GM19240 (cell line): ENCODE results near the gene NEMF.
"Not testable (repeated sequence)": the region's sequence is repeated elsewhere in the genome, so short reads cannot be mapped to it uniquely, and the experiment has no call there.

ENCODE experiments used
- DNase-seq: peaks from one replicate; pipeline ENCODE4 v3.0.0; 2011; ENCODE audit warnings: low spot score; ENCODE audit not compliant: insufficient read length

Gene NEMF

GRCh38 chr14:49849213-49849847, 3.3 kb downstream of the NEMF start:
- no peak for DNase-seq

GRCh38 chr14:49828640-49829039, 23.9 kb downstream of the NEMF start:
- DNase-seq = no peak

- no peak for DNase-seq
Measured at GRCh38 chr14:49820176-49820575, 32.4 kb downstream of the NEMF start.

GRCh38 chr14:49816844-49817243, 35.7 kb downstream of the NEMF start:
- DNase-seq = no peak

- not testable (repeated sequence) for DNase-seq
Measured at GRCh38 chr14:49816118-49816517, 36.5 kb downstream of the NEMF start.

GRCh38 chr14:49808780-49809179, 43.8 kb downstream of the NEMF start:
- no peak for DNase-seq

GRCh38 chr14:49796025-49796424, 56.6 kb downstream of the NEMF start:
- no peak for DNase-seq

GRCh38 chr14:49792618-49793017, 60.0 kb downstream of the NEMF start:
- DNase-seq = no peak

GRCh38 chr14:49786315-49786714, 66.3 kb downstream of the NEMF start:
- DNase-seq = no peak

- no peak for DNase-seq
Measured at GRCh38 chr14:49783394-49784014, 69.1 kb downstream of the NEMF start.

- not testable (repeated sequence) for DNase-seq
Measured at GRCh38 chr14:49781040-49781439, 71.5 kb downstream of the NEMF start.

- DNase-seq = no peak
Measured at GRCh38 chr14:49778421-49778820, 74.2 kb downstream of the NEMF start.

GRCh38 chr14:49774106-49774505, 78.5 kb downstream of the NEMF start:
- no peak for DNase-seq

GRCh38 chr14:49771691-49772090, 80.9 kb downstream of the NEMF start:
- DNase-seq = not testable (repeated sequence)

GRCh38 chr14:49770212-49770817, 82.3 kb downstream of the NEMF start:
- no peak for DNase-seq

- no peak for DNase-seq
Measured at GRCh38 chr14:49769581-49770211, 82.9 kb downstream of the NEMF start.

GRCh38 chr14:49769171-49769570, 83.4 kb downstream of the NEMF start:
- no peak for DNase-seq

GRCh38 chr14:49768301-49769121, 84.1 kb downstream of the NEMF start:
- peak; percentile 6 for DNase-seq

GRCh38 chr14:49767571-49768300, 84.9 kb downstream of the NEMF start, which contains the start of gene KLHDC2:
KLHDC2 (plus strand) TSS chr14:49768153; CDS start chr14:49768469, 316 bp downstream.
- peak; percentile 54 for DNase-seq

- DNase-seq = no peak
Measured at GRCh38 chr14:49767270-49767570, 85.4 kb downstream of the NEMF start.

GRCh38 chr14:49766839-49767238, 85.7 kb downstream of the NEMF start:
- no peak for DNase-seq
